ENCODE results near the gene TGFBR1.

TGFBR1 gene

DNA sequence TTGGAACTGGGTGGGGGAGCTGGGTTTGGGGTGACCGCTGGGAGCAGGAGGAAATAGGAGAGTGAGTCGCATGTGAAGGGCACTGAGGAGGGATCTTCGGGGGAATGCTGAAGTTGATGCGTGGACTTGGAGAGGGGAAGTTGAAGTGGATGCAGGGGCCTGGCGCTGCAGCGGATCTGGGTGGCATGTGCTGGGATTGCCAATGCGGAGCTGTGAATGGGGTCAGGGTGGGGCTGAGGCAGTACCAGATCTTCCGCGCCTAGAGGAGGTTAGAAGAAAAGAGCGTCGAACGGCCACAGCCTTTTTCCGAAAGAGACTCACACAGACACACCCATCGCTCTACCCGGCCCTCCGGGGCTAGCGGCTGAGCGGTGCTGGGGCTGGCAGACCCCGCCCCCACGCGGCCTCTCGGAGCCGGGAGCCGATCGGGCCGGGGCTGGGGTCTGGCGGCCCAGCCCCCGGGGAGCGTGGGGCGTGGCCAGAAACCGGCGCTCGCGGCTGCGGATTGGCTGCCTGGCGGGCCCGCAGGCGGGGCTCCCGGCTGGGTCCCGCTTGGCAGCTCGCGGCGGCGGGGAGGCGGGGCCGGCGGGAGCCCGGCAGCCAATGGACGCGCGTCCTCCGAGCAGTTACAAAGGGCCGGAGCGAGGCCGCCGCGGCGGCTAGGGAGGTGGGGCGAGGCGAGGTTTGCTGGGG is at the start of gene TGFBR1:
TGFBR1 (plus strand) TSS at position 655 of the 693 bp plus-strand sequence. CDS start 93 bp downstream, outside the sequence.
- DNase-seq: peak; percentile 96

GRCh38 chr9:99055384-99055783 is 49.5 kb upstream of the TGFBR1 start:
- DNase-seq: no peak

- DNase-seq: no peak
These were observed 48.7 kb upstream of the TGFBR1 start for GRCh38 chr9:99056186-99056585.

DNA sequence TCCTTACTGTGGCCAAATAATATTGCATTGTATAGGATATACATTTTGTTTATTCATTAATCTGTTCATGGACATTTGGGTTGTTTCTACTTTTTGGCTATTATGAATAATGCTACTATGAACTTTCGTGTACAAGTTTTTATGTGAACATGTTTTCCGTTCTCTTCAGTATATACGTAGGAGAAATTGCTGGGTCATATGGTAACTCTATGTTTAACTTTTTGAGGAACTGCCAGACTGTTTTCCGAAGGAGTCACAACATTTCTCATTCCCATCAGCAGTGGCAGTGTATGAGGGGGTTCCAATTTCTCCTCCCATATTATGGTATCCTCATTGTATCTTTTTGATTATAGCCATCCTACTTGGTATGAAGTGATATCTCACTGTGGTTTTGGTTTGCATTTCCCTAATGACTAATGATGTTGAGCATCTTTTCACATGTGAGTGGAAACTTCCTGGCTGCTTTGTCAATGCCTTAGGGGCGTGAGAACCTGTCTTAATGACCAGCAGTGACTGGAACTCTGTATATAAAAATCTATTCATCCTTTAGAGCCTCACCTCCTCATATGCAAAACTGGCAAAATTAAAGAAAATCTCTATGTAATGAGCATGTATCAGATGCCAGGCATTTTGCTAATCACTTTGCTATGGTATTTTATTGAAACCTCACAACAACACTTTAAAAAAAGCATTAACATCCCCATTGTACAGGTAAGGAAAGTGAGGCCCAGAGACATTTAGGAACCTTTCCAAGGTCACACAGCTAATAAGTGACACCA is 47.8 kb upstream of the TGFBR1 start:
- no peak for DNase-seq

GRCh38 chr9:99057665-99058625 is 47.0 kb upstream of the TGFBR1 start:
- no peak for DNase-seq

DNA sequence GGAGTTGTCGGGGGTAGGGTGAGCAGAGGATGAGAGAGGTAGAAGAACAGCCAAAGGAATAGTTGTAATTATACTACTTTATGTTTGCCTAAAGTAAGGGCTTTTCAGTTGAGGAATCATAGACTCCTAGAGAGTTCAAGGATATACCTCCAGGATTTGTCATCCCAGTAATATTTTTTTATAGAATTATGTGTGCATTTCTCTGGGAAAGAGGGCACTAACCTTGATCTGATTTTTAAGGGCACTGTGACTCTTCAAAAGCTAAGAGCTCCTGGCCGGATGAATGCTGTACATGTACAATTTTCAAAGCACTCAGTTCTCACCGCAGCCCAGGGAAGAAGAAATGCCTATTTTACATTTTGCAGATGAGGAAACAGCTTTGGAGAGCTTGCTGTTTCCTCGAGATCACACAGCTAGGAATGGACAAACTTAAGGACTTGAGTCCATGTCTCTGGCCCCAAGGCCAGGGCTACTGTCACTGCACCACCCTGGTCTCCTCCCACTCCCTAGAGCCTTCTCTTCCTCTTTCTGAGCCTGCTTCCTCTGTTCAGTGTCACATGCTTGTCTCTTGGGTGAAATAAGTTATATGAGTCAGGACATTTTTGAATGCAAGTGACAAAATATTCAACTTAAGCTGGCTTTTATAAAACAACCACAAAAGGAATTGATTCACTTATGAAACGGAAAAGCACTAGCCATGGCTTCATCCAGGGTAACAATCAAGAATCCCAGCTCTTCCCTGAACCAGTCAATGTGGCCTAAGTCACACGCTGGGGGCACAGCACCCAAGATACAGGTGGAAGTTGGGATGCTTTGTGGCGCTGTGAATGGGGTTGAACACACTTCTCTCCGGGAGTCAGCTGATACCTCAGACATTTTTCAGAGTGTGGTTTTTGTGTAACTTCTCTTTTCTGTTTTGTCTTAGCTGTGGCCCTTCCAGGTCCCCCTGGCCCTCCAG is 45.7 kb upstream of the TGFBR1 start:
- no peak for DNase-seq

- no peak for DNase-seq
These were observed 44.3 kb upstream of the TGFBR1 start for GRCh38 chr9:99060621-99061020.

DNA sequence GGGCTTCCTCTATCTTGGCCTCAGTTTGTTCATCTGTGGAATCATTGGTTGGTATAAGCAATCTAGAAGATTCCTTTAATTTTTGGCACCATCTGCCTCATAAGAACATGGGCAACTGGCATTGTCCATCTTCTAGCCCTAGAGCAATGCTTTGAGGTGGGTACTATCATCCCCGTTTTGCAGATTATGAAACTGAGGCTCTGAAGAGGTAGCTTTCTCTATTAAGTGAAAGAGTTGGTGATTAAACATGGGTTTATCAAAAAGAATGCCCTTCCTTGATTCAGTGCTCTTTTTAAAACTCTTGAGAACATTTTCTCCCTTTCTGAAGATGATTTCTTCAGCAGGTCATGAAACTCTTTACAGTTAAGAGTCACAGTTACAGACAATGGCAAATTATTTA is 42.4 kb upstream of the TGFBR1 start:
- no peak for DNase-seq

GRCh38 chr9:99063522-99063921 is 41.4 kb upstream of the TGFBR1 start:
- no peak for DNase-seq

DNA sequence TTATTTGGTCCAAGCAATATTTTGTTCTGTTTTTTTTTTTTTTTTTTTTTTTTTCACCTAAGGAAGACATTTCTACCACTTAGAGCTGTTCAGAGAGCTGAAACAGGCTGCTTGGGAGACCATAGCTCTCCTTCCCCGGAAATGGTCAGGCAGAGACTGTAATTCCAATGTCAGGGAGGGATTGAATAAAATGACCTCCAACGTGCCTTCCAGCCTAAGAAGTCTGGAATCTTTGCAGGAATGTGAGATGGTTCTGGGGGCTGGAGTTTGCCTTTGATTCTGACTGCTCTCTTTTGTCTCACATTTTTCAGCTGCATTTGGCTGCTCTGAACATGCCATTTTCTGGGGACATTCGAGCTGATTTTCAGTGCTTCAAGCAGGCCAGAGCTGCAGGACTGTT is 38.3 kb upstream of the TGFBR1 start:
- no peak for DNase-seq

GRCh38 chr9:99069075-99069474 is 35.8 kb upstream of the TGFBR1 start:
- DNase-seq: no peak

DNA sequence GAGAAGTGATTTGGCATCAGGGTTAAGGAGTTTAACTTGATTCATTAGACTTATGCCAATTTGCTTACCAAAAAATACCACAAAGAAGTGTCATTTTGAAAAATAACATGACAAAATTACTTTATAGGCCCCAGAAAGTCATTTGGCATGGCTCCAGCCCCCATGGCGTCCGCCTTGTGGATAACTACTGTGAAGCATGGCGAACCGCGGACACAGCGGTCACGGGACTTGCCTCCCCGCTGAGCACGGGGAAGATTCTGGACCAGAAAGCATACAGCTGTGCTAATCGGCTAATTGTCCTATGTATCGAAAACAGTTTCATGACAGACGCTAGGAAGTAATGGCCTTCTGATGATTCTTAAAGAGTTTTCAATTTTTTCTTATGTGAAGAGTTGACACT is 35.4 kb upstream of the TGFBR1 start:
- no peak for DNase-seq

GRCh38 chr9:99070681-99071080 is 34.2 kb upstream of the TGFBR1 start:
- DNase-seq: no peak

DNA sequence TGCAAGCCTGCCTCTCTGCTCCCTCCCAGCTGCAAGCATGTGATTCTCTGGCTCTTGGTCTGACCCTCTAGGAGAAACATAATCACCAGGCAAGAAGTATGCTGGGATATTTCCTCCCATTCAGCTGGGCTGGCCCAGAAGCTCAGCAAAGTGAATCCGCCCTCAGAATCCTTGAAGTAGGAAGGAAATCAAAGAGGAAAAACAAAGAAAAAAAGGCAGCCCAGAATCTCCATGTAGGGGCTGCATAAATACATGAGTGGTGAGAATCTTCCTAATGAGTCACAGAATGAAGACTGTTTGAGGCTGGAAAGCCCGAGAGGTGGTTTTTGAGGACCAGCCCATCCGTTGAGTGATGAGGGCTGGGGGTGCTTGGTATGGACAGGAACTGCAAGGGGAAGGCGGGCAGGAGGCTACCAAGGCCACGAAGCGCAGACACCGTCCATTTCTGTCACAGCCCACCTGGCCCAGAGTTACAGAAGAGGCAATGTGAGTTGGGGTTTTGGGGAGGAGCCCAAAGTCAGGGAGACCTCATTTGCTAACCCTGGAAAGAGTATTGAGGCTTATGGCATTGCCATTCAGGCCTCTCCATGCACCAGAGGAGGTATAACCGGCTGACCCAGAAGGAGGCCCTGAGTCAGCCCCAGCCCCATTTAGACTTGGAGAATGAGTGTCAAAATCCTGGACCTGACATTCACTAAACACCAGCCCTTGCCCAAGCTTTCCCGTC is 33.4 kb upstream of the TGFBR1 start:
- DNase-seq: no peak

- DNase-seq: no peak
These were observed 32.9 kb upstream of the TGFBR1 start for GRCh38 chr9:99072040-99072394.

DNA sequence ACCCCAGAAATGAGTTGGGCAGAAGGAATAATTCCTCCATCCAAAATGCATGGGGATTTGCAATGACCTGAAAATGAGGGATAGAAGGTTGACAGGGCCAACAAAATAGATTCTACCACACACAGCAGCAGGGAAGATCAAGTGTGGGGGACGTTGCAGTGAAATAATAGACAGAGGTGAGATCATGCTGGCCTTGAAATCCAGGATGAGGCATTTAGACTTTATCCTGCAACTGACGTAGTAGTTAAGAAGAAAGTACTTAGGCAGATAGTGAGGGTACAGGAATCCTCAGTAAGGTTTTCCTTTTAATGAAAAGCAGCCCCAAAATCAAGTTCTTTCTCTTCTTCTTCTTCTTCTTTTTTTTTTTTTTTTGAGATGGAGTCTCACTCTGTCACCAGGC is 31.6 kb upstream of the TGFBR1 start:
- no peak for DNase-seq

- no peak for DNase-seq
These were observed 30.7 kb upstream of the TGFBR1 start for GRCh38 chr9:99073985-99074901.

DNA sequence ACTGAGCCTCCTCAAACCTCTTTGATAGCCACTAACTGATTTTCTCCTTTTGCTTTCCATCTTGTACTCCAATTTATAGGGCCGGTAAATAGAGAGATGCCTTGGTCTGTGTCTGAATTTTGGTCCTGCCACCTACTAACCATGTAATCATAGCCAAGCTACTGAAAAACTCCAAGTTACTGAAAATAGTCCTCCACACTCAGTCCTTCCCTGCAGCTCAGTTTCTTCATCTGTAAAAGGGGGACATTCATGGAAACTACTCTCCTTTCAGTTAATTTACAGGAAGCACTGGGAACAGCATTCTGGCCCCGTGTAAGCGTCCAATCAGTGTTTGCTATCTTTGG is 30.0 kb upstream of the TGFBR1 start:
- DNase-seq: no peak

GRCh38 chr9:99075246-99075912 is 29.5 kb upstream of the TGFBR1 start:
- no peak for DNase-seq

DNA sequence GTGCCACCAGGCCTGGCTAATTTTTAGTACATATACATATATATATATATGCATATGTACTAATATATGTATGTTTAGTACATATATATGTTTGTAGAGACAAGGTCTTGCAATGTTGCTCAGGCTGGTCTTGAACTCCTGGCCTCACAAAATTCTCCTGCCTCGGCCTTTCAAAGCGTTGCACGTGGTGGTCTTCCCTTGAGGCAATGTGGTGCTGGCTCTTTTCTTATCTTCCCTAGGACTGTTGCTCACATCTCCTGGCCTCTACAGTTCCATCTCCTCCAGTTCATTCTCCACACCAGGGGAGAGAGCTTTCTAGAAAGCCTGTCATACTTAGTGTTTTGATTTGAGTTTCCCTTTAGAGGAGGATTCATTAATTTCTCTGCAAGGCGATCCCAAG is 28.9 kb upstream of the TGFBR1 start:
- no peak for DNase-seq

Data from 8988T (cell line).